Mesothelial cell of epicardium (in vitro differentiated cells): Measurements from ENCODE around the gene RBM10. TPM values are rescaled to one million over a fixed set of nuclear protein-coding genes. Genes with fewer than 3 reads are reported as not detected.

ENCODE experiments used
- DNase-seq, 2 experiments: peaks; one replicate each; pipeline ENCODE4 v3.0.0; 2021; ENCODE audit warnings: low spot score in 2 of 2; ENCODE audit not compliant: unreplicated experiment in 2 of 2
- H3K27ac Mint-ChIP-seq: 2 replicates; pipeline ENCODE4 v1.8.0; 2021; ENCODE audit warnings: mixed read lengths
- H3K27me3 Mint-ChIP-seq: 2 replicates; pipeline ENCODE4 v1.8.0; 2021; ENCODE audit warnings: low read depth, mixed read lengths
- H3K36me3 Mint-ChIP-seq: 2 replicates; pipeline ENCODE4 v1.8.0; 2021; ENCODE audit warnings: mixed read lengths
- H3K4me1 Mint-ChIP-seq: 2 replicates; pipeline ENCODE4 v1.8.0; 2021; ENCODE audit warnings: mixed read lengths
- H3K4me3 Mint-ChIP-seq: 2 replicates; pipeline ENCODE4 v1.8.0; 2021; ENCODE audit warnings: mild to moderate bottlenecking, moderate library complexity, mixed read lengths
- H3K9me3 Mint-ChIP-seq: 2 replicates; pipeline ENCODE4 v1.8.0; 2021; ENCODE audit warnings: mixed read lengths
- CTCF ChIP-seq: fragments of 200-600 bp; sonication (generic); IDR thresholded peaks from one replicate; pipeline ENCODE4 v1.5.0; 2021; ENCODE audit warnings: antibody characterized with exemption; ENCODE audit not compliant: unreplicated experiment
- total RNA-seq: library from RNA; stranded (reverse); gene quantifications from 3 replicates; pipeline ENCODE4 v1.2.1, GENCODE V29; 2021

RBM10 gene
- total RNA-seq, 1 donor from 2014 or later, result 58.7 TPM

DNA sequence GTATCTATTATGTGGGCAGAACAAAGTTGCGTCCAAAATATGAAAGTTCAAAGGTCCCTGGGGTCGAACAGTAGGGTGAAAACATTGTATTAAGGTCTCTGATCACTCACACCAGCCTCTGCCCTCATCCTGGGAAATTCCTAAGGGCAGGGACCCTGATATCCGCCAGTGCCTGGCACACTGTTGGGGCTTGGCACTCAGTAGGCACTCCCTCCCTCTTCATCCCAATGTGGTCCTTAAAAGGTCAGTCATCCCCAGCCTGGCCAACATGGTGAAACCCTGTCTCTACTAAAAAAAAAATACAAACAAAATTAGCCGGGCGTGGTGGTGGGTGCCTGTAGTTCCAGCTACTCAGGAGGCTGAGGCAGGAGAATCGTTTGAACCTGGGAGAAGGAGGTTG is 6.8 kb upstream of the RBM10 start:
- Mint-ChIP-seq H3K4me3 (no peak overlapping the region), H3K9me3 (peaks cover 16% of the 10 kb centered on the region)

GRCh38 chrX:47143894-47144625 is 961 bp upstream of the RBM10 start:
- no peak for TF ChIP-seq CTCF
- Mint-ChIP-seq H3K4me1 (peaks cover 7% of the 10 kb centered on the region), H3K9me3 (peaks cover 26% of the 10 kb centered on the region), H3K4me3 (peak overlapping the region; percentile 98), H3K27me3 (no peaks in the 10 kb centered on the region), H3K36me3 (peaks cover 25% of the 10 kb centered on the region), H3K27ac (peak overlapping the region; percentile 99)
- no peak for DNase-seq

More for the DNA sequence above, 6.8 kb upstream of the RBM10 start:
- H3K4me1 Mint-ChIP-seq, result peaks cover under 1% of the 10 kb centered on the region
- peaks cover 17% of the 10 kb centered on the region for H3K36me3 Mint-ChIP-seq
- H3K27me3 Mint-ChIP-seq, result no peaks in the 10 kb centered on the region
- H3K27ac Mint-ChIP-seq, result no peak overlapping the region
- TF ChIP-seq CTCF, result no peak
- no peak for DNase-seq

DNA sequence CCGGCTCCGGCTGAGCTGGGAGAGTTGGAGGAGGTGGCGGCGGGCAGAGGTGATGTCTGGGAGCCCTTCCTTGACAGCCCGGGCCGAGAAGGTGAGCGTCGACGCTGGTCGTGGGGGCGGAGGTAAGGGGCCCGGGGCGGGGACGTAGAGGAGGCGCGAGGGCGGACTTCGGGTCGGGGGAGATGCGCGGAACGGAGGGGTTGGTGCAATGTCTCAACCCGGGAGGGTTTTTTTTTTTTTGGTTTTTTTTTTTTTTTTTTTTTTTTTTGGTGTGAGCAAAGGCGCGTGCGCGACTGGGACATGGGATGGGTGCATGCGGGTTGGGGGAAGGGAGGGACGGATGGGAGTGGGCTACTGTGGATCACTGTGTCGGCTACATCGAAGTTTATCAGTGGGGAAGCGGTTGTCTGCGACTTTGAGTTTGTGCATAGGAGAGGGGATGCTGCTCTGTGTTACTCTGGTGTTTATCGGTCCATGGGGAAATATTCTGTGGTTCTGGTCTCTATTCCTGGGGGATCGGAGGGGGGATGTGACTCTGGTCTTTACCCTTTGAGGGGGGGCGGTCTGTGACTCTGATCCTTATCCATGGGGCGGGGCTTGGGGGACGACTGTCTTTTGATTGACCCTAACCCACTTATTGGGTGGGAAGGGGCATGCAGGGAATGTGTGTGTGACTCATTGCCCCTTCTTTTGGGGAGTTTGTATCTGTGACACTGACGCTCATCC is 537 bp downstream of the RBM10 start:
- peak overlapping the region; percentile 98 for H3K4me3 Mint-ChIP-seq
- H3K27me3 Mint-ChIP-seq, result no peaks in the 10 kb centered on the region
- H3K36me3 Mint-ChIP-seq, result peaks cover 25% of the 10 kb centered on the region
- TF ChIP-seq CTCF, result no peak
- peak overlapping the region; percentile 99 for H3K27ac Mint-ChIP-seq
- H3K9me3 Mint-ChIP-seq, result peaks cover 20% of the 10 kb centered on the region
- H3K4me1 Mint-ChIP-seq, result peaks cover 7% of the 10 kb centered on the region
- no peak for DNase-seq

DNA sequence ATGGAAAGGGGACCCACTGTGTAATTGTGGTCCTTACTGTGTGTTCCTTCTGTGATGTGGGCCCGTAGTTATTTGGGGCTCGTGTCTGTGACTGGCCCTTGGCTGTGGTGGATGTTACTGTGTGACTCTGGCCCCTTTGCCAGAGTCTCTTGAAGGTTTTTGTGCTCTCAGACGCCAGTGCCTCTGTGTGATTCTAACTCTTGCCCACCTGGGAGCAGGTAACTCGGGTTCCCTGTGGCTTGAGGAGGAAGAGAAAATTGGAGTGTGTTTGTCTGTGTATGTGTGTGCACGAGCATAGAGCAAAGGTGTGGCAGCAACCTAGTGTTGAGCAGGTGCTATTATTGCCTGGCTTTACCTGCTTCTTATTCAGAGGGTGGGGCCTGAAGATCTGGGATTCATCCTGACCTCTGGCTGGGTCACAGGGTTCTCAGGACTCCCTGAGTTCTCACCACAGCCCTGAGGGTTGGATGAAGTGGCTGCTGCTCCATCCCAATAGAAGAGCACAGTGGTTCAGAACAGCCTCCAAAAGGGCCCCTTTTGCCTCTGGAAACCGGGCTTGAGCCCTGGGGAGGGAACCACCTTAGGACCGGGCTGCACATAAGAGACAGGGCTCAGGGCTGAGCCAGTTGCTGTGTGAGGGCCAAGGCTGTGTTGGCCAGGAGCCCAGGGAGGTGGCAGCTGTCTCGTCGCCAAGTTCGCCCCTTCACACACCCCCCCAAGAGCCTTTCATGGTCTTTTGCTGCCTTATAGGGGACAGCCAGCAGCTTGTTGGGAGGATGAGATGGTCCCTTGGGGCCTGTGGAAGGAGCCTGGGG is 1.3 kb downstream of the RBM10 start:
- Mint-ChIP-seq H3K9me3 (peaks cover 20% of the 10 kb centered on the region), H3K36me3 (peaks cover 23% of the 10 kb centered on the region), H3K27me3 (no peaks in the 10 kb centered on the region)

More for the DNA sequence above, 1.3 kb downstream of the RBM10 start:
- H3K4me1 Mint-ChIP-seq, result peaks cover 7% of the 10 kb centered on the region
- H3K27ac Mint-ChIP-seq, result peak overlapping the region; percentile 99
- H3K4me3 Mint-ChIP-seq, result peak overlapping the region; percentile 98
- DNase-seq, result no peak
- TF ChIP-seq CTCF, result no peak
